HG03521 (cell line): ENCODE measurements around the gene PUS1.

Experiments used
- ATAC-seq: cut with Tn5 transposase; IDR thresholded peaks from one replicate; pipeline ENCODE4 v1.9.1; 2021; ENCODE audit warnings: mild to moderate bottlenecking, moderate library complexity; ENCODE audit not compliant: unreplicated experiment

Gene PUS1

GRCh38 chr12:131902332-131903241 lies 26.5 kb upstream of the PUS1 start:
- ATAC-seq = no peak

DNA sequence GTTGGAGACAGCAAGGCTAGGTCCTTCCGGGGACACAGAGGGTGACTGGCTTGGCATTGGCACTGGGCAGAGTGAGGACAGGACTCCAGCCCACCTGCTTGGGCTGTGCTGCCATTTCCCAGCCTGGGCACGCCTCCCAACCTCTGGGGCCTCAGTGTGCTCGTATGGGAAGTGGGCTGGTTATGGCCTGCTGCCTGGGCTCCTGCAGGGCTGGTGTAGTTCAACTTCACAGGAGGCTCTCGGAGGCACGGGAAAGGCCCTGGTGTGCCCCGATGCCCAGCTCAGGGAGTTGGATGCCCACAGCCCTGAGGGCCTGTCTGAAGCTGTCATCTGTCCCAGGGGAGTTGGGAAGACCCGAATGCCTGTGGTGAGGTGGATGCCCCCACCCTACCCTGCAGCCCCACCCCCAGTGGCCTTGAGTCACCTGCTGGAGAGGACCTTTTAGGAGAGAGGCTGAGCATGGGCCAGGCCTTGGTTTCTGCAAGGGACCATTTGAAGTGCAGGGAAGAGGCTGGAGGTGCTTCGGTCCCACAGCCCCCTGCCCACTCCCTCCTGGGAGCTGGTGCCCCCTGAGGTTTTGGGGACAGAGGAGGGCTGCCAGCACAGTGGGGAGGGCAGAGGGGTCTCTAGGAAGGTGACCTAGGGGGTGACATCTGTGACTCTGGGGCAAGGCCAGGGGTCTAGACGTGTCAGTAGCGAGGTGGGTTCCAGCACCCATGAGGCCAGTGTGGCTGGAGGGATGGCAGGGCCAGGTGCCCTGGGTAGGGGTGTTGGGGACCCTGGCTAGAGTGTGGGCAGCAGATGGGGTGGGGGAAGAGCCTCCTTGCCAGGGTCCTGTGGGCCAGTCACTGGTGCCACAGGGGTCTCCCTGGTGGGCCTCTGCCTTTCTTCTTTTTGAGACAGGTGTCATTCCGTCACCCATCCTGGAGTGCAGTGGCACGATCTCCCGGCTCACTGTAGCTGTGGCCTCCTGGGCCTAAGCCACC lies 25.5 kb upstream of the PUS1 start:
- ATAC-seq = no peak

DNA sequence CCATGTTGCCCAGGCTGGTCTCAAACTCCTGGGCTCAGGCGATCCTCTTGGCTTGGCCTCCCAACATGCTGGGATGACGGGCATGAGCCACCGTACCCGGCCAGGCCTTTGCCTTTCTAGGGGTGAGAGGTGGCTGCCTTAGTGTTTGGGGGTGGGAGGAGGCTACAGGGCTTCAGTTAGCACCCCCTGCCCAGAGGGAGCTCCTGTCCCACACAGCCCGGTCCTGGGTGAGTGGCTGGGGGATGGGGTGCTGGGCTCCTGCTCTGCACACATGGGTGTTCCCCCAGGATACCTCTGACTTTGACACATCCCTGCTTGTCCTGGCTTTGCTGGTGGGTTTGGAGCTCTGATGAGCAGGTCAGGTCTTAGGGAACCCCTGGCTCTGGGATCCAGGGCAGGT lies 24.7 kb upstream of the PUS1 start:
- ATAC-seq = no peak

DNA sequence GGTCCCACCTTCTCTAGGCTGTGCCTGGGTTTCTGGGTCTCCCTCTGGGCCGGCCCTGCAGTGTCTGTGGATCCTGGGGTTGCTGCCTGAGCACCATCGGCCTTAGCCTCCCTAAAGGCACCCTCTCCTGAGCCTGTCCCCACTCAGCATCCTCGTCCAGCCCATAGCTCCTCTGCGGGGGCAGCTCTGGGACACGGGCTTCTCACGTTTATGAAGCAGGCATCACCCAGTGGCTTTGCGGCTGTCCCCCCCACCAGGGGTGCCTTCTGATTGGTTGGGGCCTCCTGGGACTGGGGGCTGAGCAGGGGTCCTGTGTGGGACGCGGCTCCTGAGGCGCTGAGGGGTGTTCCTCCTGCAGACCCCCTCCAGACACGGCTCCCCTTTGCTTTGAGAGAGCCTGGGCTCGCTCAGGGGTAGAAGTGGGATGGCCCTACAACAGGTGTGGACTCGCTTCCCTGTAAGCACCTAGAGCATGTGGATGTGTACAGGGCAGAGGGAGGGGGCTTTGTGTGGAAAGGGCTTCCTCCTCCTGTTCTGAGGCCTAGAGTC lies 23.9 kb upstream of the PUS1 start:
- no peak for ATAC-seq

DNA sequence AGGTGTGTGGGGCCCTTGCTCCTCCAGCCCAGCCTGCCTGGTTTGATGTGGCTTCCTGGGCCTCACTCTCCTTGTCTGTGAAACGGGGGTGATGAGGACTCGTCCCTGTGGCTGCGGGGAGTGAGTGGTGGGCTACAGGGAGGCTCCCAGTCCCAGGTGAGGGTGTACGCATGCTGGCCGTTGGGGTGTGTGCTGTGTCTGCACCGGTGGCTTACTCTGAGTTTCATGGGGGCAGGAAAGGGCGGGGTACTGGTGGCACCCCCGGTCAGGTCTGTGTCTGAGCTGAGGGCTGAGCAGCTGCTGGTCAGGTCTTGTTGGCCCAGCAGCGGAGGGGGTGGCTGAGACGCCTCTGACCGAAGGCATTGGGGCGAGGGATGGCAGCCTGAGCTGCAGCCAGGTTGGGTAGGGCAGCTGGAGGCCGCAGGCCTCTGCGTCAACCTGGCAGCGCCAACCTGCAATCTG lies 23.4 kb upstream of the PUS1 start:
- no peak for ATAC-seq

- no peak for ATAC-seq
Measured at GRCh38 chr12:131907379-131908091, 21.5 kb upstream of the PUS1 start.

- ATAC-seq = no peak
Measured at GRCh38 chr12:131908092-131909080, 20.7 kb upstream of the PUS1 start.

- ATAC-seq = no peak
Measured at GRCh38 chr12:131909081-131909751, 19.9 kb upstream of the PUS1 start.

DNA sequence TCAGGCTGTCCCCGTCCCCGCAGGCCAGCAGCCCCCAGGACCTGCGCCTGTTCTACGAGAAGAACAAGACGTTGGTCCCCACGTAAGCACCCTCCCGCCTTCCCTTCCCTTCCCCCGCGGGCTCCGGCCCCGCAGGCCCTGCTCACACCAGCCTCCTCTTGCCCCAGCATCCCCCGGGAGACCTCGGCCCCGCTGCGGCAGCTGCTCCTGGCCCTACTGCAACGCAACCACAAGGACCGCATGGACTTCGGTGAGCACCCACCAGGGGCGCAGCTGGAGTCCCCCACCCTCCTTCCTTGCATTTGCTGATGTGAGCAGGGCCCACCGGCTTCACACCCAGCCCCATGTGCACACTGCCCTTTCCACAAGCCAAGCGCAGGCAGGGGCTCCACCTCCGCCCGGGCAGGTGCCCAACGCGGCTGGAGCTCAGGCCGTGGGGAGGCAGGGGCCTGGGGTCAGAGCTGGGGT lies 19.3 kb upstream of the PUS1 start:
- no peak for ATAC-seq

- ATAC-seq = no peak
Measured at GRCh38 chr12:131910302-131911027, 18.6 kb upstream of the PUS1 start.

GRCh38 chr12:131911028-131911650 lies 17.9 kb upstream of the PUS1 start:
- ATAC-seq = no peak

DNA sequence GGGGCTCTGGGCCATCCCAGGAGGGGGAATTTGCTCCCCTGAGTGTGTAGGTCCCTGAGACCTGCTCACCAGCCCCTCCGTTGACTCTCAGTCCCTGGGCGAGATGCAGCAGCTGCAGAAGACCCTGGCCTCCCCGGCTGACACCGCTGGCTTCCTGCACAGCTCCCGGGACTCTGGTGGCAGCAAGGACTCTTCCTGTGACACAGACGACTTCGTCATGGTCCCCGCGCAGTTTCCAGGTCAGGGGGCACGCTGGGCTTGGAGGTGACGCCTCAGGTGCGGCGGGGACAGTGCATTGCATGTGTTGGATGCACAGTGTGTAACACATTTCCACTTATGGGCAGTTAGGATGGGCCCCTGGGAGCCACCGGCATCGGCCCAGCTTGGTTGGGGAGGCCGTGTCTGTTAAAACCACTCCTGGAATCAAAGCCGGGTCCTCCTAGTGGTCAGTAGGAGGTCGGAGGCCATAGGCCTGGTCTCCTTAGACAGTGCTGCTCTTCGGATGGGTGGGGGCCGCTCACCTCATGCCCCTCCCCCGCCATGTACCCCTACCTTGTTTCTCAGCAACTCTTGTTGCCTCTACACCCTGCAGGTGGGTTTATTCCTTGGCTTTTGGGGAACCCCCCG lies 17.1 kb upstream of the PUS1 start:
- ATAC-seq = no peak

DNA sequence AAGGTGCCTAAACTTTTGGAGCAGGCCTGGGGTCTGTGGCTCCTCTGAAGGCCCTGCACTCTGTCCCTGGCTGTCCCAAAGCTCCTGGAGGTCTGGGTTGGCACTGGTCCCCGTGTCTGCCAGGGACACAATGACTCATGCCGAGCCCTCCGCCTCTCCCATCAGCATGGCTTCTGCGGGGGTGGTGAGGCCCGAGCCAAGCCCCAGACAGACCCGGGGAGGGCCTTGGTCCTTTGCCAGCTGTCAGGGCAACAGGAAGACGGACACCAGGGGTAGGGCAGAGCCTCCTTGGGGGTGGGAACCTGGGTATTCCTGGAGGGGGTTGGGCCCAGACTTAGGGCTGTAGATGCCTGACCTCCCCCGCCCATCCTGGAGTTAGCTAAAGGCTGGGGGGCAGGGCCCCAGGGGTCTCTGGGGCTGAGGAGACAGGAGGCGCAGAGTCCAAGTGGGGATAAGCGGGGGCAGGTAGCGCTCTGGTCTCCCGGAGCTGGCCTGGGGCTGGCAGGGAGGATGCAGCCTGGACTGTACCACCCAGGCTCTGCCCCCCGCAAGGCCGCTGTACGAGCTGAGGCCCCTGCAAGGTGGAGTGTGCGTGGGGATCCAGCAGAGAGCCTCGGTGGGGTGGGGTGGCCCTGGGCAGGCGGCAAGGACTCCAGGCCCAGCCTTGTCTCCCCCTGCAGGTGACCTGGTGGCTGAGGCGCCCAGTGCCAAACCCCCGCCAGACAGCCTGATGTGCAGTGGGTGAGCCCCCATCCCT lies 16.4 kb upstream of the PUS1 start:
- ATAC-seq = no peak

- no peak for ATAC-seq
Measured at GRCh38 chr12:131913666-131914065, 15.4 kb upstream of the PUS1 start.

- no peak for ATAC-seq
Measured at GRCh38 chr12:131914179-131914702, 14.8 kb upstream of the PUS1 start.

- ATAC-seq = no peak
Measured at GRCh38 chr12:131915000-131915689, 13.9 kb upstream of the PUS1 start.
